T follicular helper cell (primary cell): ENCODE measurements around the gene COPRS.

Experiments
- DNase-seq: peaks from one replicate; pipeline ENCODE4 v3.0.0-alpha.2; 2020; ENCODE audit warnings: low read depth
- total RNA-seq, 2 experiments: gene quantifications; one replicate each; lab custom pipeline; 2026; lab: John Stamatoyannopoulos, UW

The COPRS gene
- 5.8 to 29.3 reads per million in 2 experiments for total RNA-seq

GRCh38 chr17:31858642-31859486 lies at the start of gene COPRS:
TSS of gene COPRS (minus strand) at chr17:31859244. CDS start at chr17:31859199, 45 bp downstream.
- DNase-seq: peak; percentile 76

- no peak for DNase-seq
Measured at GRCh38 chr17:31908386-31908785, 49.3 kb upstream of the COPRS start.

GRCh38 chr17:31907342-31907962 lies 48.4 kb upstream of the COPRS start:
- DNase-seq: no peak

GRCh38 chr17:31903401-31903800 lies 44.4 kb upstream of the COPRS start:
- DNase-seq: no peak

GRCh38 chr17:31902693-31903092 lies 43.6 kb upstream of the COPRS start:
- DNase-seq: no peak

- DNase-seq: no peak
Measured at GRCh38 chr17:31900877-31901276, 41.8 kb upstream of the COPRS start.

GRCh38 chr17:31888124-31888523 lies 29.1 kb upstream of the COPRS start:
- DNase-seq: no peak

- no peak for DNase-seq
Measured at GRCh38 chr17:31882571-31882970, 23.5 kb upstream of the COPRS start.

GRCh38 chr17:31880311-31880710 lies 21.3 kb upstream of the COPRS start:
- no peak for DNase-seq

- DNase-seq: no peak
Measured at GRCh38 chr17:31878703-31879073, 19.6 kb upstream of the COPRS start.

GRCh38 chr17:31877911-31878702 lies 19.1 kb upstream of the COPRS start:
- DNase-seq: no peak

- no peak for DNase-seq
Measured at GRCh38 chr17:31877341-31877740, 18.3 kb upstream of the COPRS start.

- no peak for DNase-seq
Measured at GRCh38 chr17:31875081-31875480, 16.0 kb upstream of the COPRS start.

GRCh38 chr17:31869797-31870568 lies 10.9 kb upstream of the COPRS start:
- DNase-seq: no peak

GRCh38 chr17:31869031-31869430 lies 10.0 kb upstream of the COPRS start:
- DNase-seq: no peak

GRCh38 chr17:31859487-31860008 lies 504 bp upstream of the COPRS start:
- DNase-seq: no peak

- DNase-seq: no peak
Measured at GRCh38 chr17:31857920-31858641, 963 bp downstream of the COPRS start.

- no peak for DNase-seq
Measured at GRCh38 chr17:31856750-31857149, 2.3 kb downstream of the COPRS start.

GRCh38 chr17:31854672-31855071 lies 4.4 kb downstream of the COPRS start:
- DNase-seq: no peak

- no peak for DNase-seq
Measured at GRCh38 chr17:31853911-31854470, 5.1 kb downstream of the COPRS start.

GRCh38 chr17:31845291-31845690 lies 13.8 kb downstream of the COPRS start:
- DNase-seq: no peak
